ENCODE measurements around the gene CIDEB. TPM values are rescaled to one million over a fixed set of nuclear protein-coding genes. Genes with fewer than 3 reads are reported as not detected.

The CIDEB gene
- total and polyA plus RNA-seq, 2 of the 13 experiments (the other 11 are each of a cell fraction or from before 2014, with no cell fraction given): 35.8 to 110 TPM

GRCh38 chr14:24271134-24271833 is 36.5 kb downstream of the CIDEB start, which contains the start of gene RABGGTA (continued):
- TF ChIP-seq ZSCAN5A (CRISPR knock-in tag; IDR thresholded peaks at IDR 0.05; ENCODE audit: borderline replicate concordance) (peak; percentile 99), RFX3 (CRISPR knock-in tag; IDR thresholded peaks at IDR 0.05) (no peak; the same call in 1 of the 2 replicates), ATF7 (IDR thresholded peaks at IDR 0.05) (no peak), ATF7 (CRISPR knock-in tag; IDR thresholded peaks at IDR 0.05) (peak; percentile 90), NFAT5 (CRISPR knock-in tag; IDR thresholded peaks at IDR 0.05) (peak; percentile 96), ZKSCAN5 (CRISPR knock-in tag; IDR thresholded peaks at IDR 0.05) (peak; percentile 71), TSC22D2 (CRISPR knock-in tag; IDR thresholded peaks at IDR 0.05; ENCODE audit: borderline replicate concordance) (peak; percentile 91), ATF7-NPFF (CRISPR knock-in tag; IDR thresholded peaks at IDR 0.05; ENCODE audit: low read depth) (peak; percentile 99), MIER3 (CRISPR knock-in tag; IDR thresholded peaks at IDR 0.05; ENCODE audit: borderline replicate concordance) (peak; percentile 98), SMYD3 (CRISPR knock-in tag; IDR thresholded peaks at IDR 0.05) (peak; percentile 100), HES4 (CRISPR knock-in tag; IDR thresholded peaks at IDR 0.05; ENCODE audit: borderline replicate concordance) (peak; percentile 88), DNMT3B (CRISPR knock-in tag; conservative IDR thresholded peaks at IDR 0.05) (peak; percentile 96), CBX2 (IDR thresholded peaks at IDR 0.05; ENCODE audit: low read depth, low read length) (no peak), CBX2 (CRISPR knock-in tag; IDR thresholded peaks at IDR 0.05; ENCODE audit: low read depth) (no peak), ZBTB4 (CRISPR knock-in tag; IDR thresholded peaks at IDR 0.05; ENCODE audit: borderline replicate concordance) (peak; percentile 77; the same call in 1 of the 2 replicates), ZNF747 (CRISPR knock-in tag; IDR thresholded peaks at IDR 0.05; ENCODE audit: borderline replicate concordance) (peak; percentile 83), ZNF569 (CRISPR knock-in tag; IDR thresholded peaks at IDR 0.05; ENCODE audit: borderline replicate concordance) (peak; percentile 100), ZNF138 (CRISPR knock-in tag; IDR thresholded peaks at IDR 0.05; ENCODE audit: low read depth) (peak; percentile 98), ZNF530 (CRISPR knock-in tag; IDR thresholded peaks at IDR 0.05; ENCODE audit: low read depth) (no peak), HMG20A (CRISPR knock-in tag; IDR thresholded peaks at IDR 0.05; ENCODE audit: borderline replicate concordance) (no peak), CEBPG (CRISPR knock-in tag; IDR thresholded peaks at IDR 0.05) (peak; percentile 59)

All from HepG2 (cell line).